Measurements from ENCODE around the gene PRX. TPM values are rescaled to one million over a fixed set of nuclear protein-coding genes. Genes with fewer than 3 reads are reported as not detected.
A peak's percentile ranks its signal among the peaks of the same experiment; 100 is the strongest.
"Not testable (repeated sequence)": the region's sequence is repeated elsewhere in the genome, so short reads cannot be mapped to it uniquely, and the experiment has no call there.

Gene PRX
- polyA plus RNA-seq, 1 donor: 4.0 TPM

DNA sequence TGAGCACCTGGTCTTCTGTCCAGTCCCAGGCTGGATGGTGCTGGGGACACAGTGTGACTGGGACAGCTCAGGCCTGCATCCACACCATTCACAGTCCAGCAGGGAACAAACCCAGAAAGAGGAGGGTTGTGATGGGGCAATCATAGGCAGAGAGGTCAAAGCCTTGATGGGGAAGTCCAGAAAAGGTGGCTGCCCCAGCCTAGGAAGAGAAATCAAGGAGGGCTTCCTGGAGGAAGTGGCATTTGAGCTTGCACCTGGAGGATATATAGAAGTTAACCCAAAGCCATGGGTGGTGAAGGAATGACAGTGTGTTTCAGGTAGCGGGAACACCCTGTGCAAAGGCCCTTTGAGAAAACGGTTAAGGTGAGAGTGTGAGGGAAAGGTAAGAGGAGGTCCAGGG, 2.6 kb upstream of the PRX start:
- H3K27me3 ChIP-seq (ENCODE audit: control insufficient read depth, insufficient read depth, low read length): no peaks in the 10 kb centered on the region
- no peaks in the 10 kb centered on the region for H3K36me3 ChIP-seq (ENCODE audit: control insufficient read depth, insufficient read depth, low read length)
- H3K4me3 ChIP-seq (ENCODE audit: low read length): no peak overlapping the region
- peaks cover 29% of the 10 kb centered on the region for H3K4me1 ChIP-seq (ENCODE audit: control insufficient read depth, insufficient read depth, low read length)
- no peaks in the 10 kb centered on the region for H3K9me3 ChIP-seq (ENCODE audit: control insufficient read depth, low read depth, low read length)
- DNase-seq: no peak
- H3K27ac ChIP-seq (ENCODE audit: low read length): no peak overlapping the region
- whole genome bisulfite sequencing (ENCODE audit: insufficient coverage, low lambda C conversion rate): 67% methylated on average over 1 of the region's 2 CpGs

DNA sequence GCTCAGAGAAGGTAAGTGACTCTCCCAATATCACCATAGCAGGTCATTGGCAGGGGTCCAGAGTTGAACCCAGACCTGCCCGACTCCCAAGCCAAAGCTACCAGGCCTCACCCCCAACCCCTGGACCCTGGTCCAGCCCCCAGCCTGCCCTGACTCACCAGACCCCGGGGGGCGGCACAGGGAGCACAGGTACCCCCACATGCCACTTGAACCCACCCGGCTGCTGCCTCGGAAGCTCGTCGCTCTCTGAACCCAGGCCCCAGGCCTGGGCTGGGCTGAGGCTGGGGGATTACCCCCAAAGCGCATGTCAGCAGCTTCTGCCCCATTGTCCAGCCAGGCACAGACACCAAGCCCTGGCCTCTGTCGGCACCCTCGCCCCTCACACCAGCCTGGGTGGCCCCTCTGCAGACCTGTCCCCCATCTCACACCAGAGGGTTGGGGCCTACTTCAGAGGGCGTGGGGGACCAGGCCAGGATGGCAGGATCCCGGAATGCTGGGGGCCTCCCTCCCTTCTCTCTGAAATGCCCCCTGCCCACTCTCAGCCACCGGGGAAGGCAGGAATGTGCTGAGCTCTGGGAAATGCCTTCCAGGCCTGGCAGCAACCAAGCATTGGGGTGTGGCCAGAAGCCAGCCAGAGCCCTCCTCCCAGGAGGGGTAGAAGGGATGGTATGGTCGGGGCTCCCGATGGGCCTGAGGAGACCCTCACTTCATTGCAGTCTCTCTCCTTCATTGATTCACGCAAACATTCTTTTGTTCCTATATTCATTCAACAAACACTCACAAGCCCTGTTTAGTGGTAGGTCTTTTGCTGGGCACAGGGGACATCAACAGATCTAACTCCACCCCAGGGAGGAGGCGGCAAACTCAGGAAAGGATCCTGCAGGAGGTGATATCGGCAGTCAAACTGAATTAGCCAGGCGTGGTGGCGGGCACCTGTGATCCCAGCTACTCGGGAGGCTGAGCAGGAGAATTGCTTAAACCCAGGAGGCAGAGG, 1.7 kb upstream of the PRX start:
- Histone ChIP-seq H3K27me3 (ENCODE audit: control insufficient read depth, insufficient read depth, low read length) (no peaks in the 10 kb centered on the region), H3K4me1 (ENCODE audit: control insufficient read depth, insufficient read depth, low read length) (peaks cover 29% of the 10 kb centered on the region), H3K36me3 (ENCODE audit: control insufficient read depth, insufficient read depth, low read length) (no peaks in the 10 kb centered on the region), H3K9me3 (ENCODE audit: control insufficient read depth, low read depth, low read length) (no peaks in the 10 kb centered on the region), H3K27ac (ENCODE audit: low read length) (no peak overlapping the region), H3K4me3 (ENCODE audit: low read length) (no peak overlapping the region)
- no peak for DNase-seq
- WGBS (ENCODE audit: insufficient coverage, low lambda C conversion rate): no CpG with 5 or more reads among the region's 21 CpGs

DNA sequence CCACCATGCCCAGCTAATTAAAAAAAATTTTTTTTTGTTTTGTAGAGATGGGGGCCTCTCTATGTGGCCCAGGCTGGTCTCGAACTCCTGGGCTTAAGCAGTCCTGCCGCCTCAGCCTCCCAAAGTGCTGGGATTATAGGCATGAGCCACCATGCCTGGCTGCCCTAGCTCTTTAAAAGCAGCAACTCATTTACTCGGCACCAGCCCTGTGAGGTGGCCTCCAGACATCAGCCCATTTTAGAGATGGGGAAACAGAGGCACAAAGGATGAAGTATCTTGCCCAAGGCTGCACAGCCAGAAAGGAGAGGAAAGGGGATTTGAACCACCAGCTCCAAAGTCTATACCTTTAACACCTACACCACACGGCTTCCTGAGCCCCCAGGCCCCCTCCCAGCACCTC, 312 bp downstream of the PRX start:
- no peaks in the 10 kb centered on the region for H3K36me3 ChIP-seq (ENCODE audit: control insufficient read depth, insufficient read depth, low read length)
- peaks cover 29% of the 10 kb centered on the region for H3K4me1 ChIP-seq (ENCODE audit: control insufficient read depth, insufficient read depth, low read length)
- no peak overlapping the region for H3K27ac ChIP-seq (ENCODE audit: low read length)
- no CpG with 5 or more reads among the region's 4 CpGs for WGBS (ENCODE audit: insufficient coverage, low lambda C conversion rate)
- no peaks in the 10 kb centered on the region for H3K27me3 ChIP-seq (ENCODE audit: control insufficient read depth, insufficient read depth, low read length)
- no peak for DNase-seq
- H3K4me3 ChIP-seq (ENCODE audit: low read length): no peak overlapping the region
- H3K9me3 ChIP-seq (ENCODE audit: control insufficient read depth, low read depth, low read length): no peaks in the 10 kb centered on the region

DNA sequence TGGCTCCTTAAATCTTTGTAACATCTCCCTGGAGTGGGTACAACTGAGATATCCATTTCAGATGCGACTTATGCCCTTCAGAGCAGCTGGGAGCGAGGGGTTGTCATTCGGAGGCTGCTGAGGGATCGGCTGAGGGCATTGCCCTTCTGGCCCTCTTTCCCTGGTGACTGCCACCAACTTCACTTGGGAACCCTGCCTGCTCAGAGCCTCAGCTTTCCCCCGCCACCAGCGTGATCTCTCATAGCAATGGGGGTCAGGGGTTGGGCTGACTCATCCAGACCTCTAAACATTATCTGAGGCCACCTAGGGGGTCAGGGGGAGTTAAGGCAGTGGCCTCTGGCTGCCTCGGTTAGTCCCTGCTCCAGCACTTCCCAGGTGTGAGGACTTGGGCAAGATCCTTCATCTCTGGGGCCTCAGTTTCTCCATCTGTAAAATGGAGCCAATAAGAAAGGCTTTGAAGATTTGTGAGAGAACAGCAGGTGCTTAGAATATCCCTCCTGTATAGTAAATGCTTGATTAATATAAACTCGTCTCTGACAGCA, 1.1 kb downstream of the PRX start:
- no peak overlapping the region for H3K27ac ChIP-seq (ENCODE audit: low read length)
- WGBS (ENCODE audit: insufficient coverage, low lambda C conversion rate): no CpG with 5 or more reads among the region's 8 CpGs
- DNase-seq: no peak
- peaks cover 23% of the 10 kb centered on the region for H3K4me1 ChIP-seq (ENCODE audit: control insufficient read depth, insufficient read depth, low read length)
- H3K4me3 ChIP-seq (ENCODE audit: low read length): no peak overlapping the region
- H3K27me3 ChIP-seq (ENCODE audit: control insufficient read depth, insufficient read depth, low read length): no peaks in the 10 kb centered on the region
- no peaks in the 10 kb centered on the region for H3K36me3 ChIP-seq (ENCODE audit: control insufficient read depth, insufficient read depth, low read length)
- H3K9me3 ChIP-seq (ENCODE audit: control insufficient read depth, low read depth, low read length): no peaks in the 10 kb centered on the region

DNA sequence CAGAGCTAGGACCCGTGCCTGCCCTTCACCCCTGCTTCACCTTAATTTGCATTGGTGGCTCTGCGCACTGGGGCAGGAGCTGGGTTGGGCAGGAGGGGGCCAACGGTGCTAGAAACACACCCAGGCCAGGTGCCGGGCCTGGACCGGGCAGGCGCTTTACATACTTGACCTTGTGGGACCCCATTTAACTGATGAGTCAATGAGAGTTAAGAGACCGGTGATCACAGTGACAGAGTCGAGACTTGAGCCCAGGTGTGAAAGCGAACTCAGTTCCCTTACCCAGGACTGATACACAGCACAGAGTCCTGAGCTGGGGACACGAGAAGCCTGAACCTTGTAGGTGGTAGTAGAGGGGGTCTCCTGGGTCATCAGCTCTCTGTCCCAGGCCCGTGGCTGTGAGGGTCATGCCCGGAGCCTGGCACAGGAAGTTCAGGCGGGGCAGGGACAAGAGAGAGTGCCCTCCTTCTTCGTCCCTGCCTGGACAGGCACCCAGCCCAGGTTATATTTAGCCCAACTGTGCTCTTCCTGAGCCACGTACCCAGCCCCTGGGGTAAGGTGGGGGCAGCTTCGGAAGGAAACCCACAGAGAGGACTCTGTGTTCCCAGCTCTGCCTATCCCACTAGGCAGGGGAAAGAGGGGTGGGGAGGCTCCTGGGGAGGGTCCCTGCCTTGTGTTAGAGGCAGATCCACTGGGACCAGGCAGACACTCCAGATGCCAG, 1.9 kb downstream of the PRX start:
- no peaks in the 10 kb centered on the region for H3K36me3 ChIP-seq (ENCODE audit: control insufficient read depth, insufficient read depth, low read length)
- H3K27me3 ChIP-seq (ENCODE audit: control insufficient read depth, insufficient read depth, low read length): no peaks in the 10 kb centered on the region
- no peak overlapping the region for H3K4me3 ChIP-seq (ENCODE audit: low read length)
- H3K9me3 ChIP-seq (ENCODE audit: control insufficient read depth, low read depth, low read length): no peaks in the 10 kb centered on the region
- DNase-seq: no peak
- H3K4me1 ChIP-seq (ENCODE audit: control insufficient read depth, insufficient read depth, low read length): peaks cover 18% of the 10 kb centered on the region
- no CpG with 5 or more reads among the region's 16 CpGs for whole genome bisulfite sequencing (ENCODE audit: insufficient coverage, low lambda C conversion rate)
- no peak overlapping the region for H3K27ac ChIP-seq (ENCODE audit: low read length)

DNA sequence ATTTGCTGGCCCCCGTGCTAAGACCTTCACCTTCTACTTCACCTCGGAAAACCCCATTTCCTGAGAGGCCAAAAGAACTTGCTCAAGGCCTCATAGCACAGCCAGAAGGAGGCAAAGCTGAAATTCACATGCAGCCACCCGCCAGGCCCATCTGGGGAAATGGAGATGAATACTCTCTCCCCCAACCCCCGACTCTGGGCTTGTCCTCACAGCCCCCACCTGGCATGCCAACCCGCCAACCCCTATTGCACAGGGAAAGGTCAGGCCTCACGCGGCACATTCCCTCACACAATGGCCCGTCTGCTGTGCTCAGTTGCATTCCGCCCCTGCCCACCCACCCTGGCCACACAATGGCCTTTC, 3.2 kb downstream of the PRX start:
- no peak overlapping the region for H3K27ac ChIP-seq (ENCODE audit: low read length)
- no peak overlapping the region for H3K4me3 ChIP-seq (ENCODE audit: low read length)
- H3K36me3 ChIP-seq (ENCODE audit: control insufficient read depth, insufficient read depth, low read length): no peaks in the 10 kb centered on the region
- H3K4me1 ChIP-seq (ENCODE audit: control insufficient read depth, insufficient read depth, low read length): peaks cover 13% of the 10 kb centered on the region
- no CpG with 5 or more reads among the region's 9 CpGs for WGBS (ENCODE audit: insufficient coverage, low lambda C conversion rate)
- H3K27me3 ChIP-seq (ENCODE audit: control insufficient read depth, insufficient read depth, low read length): no peaks in the 10 kb centered on the region
- no peak for DNase-seq
- no peaks in the 10 kb centered on the region for H3K9me3 ChIP-seq (ENCODE audit: control insufficient read depth, low read depth, low read length)

DNA sequence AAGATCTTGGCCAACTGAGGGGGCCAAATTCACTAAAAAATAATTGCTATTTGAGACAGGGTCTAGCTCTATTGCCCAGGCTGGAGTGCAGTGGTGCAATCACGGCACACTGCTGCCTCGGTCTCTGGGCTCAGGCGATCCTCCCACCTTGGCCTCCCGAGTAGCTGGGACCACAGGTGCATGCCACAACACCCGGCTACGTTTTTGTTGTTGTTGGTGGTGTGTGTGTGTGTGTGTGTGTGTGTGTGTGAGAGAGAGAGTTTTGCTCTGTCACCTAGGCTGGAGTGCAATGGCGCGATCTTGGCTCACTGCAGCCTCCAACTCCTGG, 4.6 kb downstream of the PRX start:
- H3K4me3 ChIP-seq (ENCODE audit: low read length); H3K9me3 ChIP-seq (ENCODE audit: control insufficient read depth, low read depth, low read length); H3K27ac ChIP-seq (ENCODE audit: low read length); H3K36me3 ChIP-seq (ENCODE audit: control insufficient read depth, insufficient read depth, low read length); DNase-seq; H3K27me3 ChIP-seq (ENCODE audit: control insufficient read depth, insufficient read depth, low read length): not testable (repeated sequence)
- peaks cover 13% of the 10 kb centered on the region for H3K4me1 ChIP-seq (ENCODE audit: control insufficient read depth, insufficient read depth, low read length)
- no CpG with 5 or more reads among the region's 8 CpGs for WGBS (ENCODE audit: insufficient coverage, low lambda C conversion rate)

DNA sequence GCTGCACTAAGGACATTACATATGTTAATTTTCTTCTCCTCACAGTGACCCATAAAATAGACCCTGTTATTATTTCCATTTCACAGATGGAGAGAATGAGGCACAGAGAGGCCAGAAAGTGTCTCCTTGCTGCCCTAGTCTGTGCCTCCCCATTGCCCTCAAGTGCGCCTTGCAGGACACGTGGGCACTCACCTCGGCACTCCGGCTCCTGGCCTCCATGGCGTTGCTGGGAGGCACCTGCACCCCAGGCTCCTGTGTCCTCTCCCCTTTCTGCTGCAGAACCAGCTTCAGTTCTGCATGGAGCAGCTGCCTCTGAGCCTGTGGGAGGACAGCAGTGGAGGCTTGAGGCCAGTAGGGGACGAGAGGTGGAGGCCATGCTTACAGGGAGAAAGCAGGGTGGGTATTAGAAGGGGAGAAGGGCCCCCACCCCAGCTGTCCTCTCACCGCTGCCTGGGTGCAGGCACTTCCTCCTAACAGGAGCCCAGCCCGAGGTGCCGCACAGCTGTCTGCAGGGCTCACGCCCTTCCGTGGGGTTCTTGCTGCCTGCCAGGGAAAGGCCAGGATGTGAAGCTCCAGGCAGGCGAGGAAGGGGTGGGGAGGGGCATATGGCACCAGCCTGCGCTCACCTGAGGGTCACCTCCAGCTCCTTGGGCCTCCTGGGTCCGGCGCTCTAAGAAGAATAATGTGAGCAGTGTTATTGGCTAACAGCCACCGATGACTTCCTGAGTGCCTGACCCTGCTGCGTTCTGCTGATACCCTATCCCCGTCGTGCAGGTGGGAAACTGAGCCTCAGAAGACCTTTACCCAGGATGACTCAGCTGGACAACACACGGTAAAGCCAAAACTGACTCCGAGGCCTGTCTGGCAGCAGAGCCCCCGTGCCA, 5.2 kb downstream of the PRX start:
- Histone ChIP-seq H3K36me3 (ENCODE audit: control insufficient read depth, insufficient read depth, low read length) (no peaks in the 10 kb centered on the region), H3K27me3 (ENCODE audit: control insufficient read depth, insufficient read depth, low read length) (no peaks in the 10 kb centered on the region), H3K4me3 (ENCODE audit: low read length) (no peak overlapping the region), H3K9me3 (ENCODE audit: control insufficient read depth, low read depth, low read length) (peaks cover 6% of the 10 kb centered on the region), H3K4me1 (ENCODE audit: control insufficient read depth, insufficient read depth, low read length) (peaks cover 17% of the 10 kb centered on the region), H3K27ac (ENCODE audit: low read length) (no peak overlapping the region)
- no CpG with 5 or more reads among the region's 22 CpGs for WGBS (ENCODE audit: insufficient coverage, low lambda C conversion rate)
- no peak for DNase-seq

DNA sequence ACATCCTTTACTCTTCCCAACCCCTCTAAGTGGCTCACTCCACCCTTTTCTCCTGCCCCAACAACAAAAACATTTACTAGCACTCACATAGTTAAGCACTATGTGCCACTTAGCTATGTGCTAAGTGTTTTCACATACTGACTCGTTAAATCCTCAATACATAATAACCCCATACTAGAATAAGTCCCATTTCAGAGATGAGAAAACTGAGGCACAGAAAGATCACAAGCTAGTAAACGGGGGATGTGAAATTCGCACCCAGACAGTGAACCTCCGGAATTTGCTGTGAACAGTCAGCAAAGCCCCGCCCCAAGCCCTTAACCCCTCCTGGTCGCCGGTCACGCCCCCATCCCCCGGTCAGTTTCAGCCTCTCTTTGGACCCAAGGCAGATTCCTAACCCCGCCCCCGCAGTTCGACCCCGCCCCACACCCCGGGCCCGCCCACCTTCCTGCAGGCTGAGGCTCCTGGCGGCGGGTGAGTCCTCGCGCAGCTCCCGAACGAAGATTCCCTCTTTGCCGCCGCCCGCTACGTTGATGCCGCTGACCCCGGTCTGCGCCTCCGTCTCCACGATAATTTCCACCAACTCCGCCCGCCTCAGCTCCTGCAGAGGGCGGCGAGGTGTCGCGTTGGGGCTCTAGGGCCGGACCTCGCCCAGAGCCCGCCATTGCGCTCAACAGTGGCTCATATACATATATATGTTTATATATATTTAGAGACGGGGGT, 9.8 kb downstream of the PRX start:
- H3K36me3 ChIP-seq (ENCODE audit: control insufficient read depth, insufficient read depth, low read length): no peaks in the 10 kb centered on the region
- no CpG with 5 or more reads among the region's 41 CpGs for WGBS (ENCODE audit: insufficient coverage, low lambda C conversion rate)
- H3K27me3 ChIP-seq (ENCODE audit: control insufficient read depth, insufficient read depth, low read length): no peaks in the 10 kb centered on the region
- peaks cover 8% of the 10 kb centered on the region for H3K9me3 ChIP-seq (ENCODE audit: control insufficient read depth, low read depth, low read length)
- H3K4me3 ChIP-seq (ENCODE audit: low read length): peak overlapping the region; percentile 71
- peak overlapping the region; percentile 89 for H3K27ac ChIP-seq (ENCODE audit: low read length)
- peaks cover 15% of the 10 kb centered on the region for H3K4me1 ChIP-seq (ENCODE audit: control insufficient read depth, insufficient read depth, low read length)
- peak; percentile 83 to 86 for DNase-seq
